GM12874 (cell line): ENCODE results near the gene STEAP1B.

ENCODE experiments used
- TF ChIP-seq, protein P1 (sequence below): IDR thresholded peaks from 2 replicates; pipeline ENCODE4 v1.5.1; 2011; ENCODE audit warnings: low read depth, mild to moderate bottlenecking, control low read depth, low read length, moderate library complexity; ENCODE audit not compliant: insufficient read depth

STEAP1B gene

GRCh38 chr7:22386206-22386858, 113.7 kb downstream of the STEAP1B start:
- TF ChIP-seq, protein P1, sequence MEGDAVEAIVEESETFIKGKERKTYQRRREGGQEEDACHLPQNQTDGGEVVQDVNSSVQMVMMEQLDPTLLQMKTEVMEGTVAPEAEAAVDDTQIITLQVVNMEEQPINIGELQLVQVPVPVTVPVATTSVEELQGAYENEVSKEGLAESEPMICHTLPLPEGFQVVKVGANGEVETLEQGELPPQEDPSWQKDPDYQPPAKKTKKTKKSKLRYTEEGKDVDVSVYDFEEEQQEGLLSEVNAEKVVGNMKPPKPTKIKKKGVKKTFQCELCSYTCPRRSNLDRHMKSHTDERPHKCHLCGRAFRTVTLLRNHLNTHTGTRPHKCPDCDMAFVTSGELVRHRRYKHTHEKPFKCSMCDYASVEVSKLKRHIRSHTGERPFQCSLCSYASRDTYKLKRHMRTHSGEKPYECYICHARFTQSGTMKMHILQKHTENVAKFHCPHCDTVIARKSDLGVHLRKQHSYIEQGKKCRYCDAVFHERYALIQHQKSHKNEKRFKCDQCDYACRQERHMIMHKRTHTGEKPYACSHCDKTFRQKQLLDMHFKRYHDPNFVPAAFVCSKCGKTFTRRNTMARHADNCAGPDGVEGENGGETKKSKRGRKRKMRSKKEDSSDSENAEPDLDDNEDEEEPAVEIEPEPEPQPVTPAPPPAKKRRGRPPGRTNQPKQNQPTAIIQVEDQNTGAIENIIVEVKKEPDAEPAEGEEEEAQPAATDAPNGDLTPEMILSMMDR: no peak

DNA sequence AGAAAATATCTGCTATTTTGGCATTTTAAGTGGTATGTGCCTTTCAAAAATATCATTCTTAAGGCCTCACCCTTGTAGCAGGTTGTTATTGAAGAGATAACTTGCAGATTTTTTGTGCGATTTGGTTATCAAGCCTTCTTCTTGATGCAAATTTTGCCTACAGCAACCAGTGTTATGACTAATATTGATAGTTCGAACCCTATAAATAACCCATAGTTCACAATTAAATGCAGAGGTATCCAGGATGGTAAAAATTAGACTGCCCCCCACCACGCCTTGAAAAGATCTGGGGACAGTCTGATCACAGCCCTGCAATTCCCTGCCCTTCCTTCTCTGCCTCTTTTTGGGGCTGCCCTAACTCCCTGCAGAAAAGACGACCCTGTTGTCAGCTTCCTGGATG, 114.7 kb downstream of the STEAP1B start:
- TF ChIP-seq, protein P1: no peak

DNA sequence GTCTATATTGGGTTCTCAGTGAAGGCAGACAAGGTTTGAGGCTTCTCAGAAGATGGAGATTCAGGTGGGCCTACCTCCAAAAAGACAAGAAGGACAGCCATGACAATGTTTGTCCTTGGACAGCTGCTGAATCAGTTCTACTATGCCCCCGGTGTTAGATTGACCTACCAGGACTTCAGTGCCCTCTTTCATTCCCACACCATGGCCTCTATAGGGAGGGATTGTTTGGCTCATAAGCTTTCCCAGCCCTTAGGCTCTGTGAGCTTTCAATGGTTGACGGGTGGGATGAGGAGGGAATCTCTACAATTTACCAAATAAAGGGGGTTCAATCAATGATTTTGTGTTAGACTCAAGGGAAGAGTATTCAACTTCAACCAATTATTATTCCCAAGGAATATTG, 119.7 kb downstream of the STEAP1B start:
- TF ChIP-seq, protein P1: no peak

- TF ChIP-seq, protein P1: no peak
These were observed 121.6 kb downstream of the STEAP1B start for GRCh38 chr7:22378199-22378980.

- TF ChIP-seq, protein P1: no peak
These were observed 122.3 kb downstream of the STEAP1B start for GRCh38 chr7:22377703-22378102.

DNA sequence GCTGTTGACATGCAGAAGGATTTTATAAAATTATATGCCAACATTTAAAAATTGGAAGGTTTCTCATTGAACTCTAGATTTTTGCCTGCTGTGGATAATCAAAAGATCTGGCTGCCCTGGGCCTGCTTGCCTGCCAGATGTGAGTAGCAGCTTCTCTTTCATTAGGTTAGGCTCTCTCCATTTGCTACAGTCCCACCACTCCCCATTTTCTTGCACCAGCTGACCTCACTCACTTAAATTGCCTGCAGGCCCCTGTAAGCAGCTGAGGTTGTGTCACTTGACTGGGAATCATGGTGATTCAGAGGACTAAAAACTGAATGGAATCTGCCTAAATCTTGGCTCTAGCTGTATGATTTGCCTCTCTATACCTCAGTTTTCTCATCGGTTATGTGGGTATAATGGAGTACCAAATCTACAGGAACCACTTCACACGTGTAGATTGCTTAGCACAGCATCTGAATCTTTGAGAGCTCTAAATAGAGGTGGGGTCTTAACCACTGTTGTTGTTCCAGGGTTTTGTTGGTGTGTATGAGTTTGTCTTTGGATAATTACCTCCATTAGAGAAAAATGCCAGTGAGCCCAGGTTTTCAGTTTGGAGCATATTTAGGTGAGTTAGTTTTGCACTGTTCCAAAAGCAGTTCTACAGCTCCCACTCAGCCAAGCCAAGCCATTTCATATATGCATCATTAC, 124.5 kb downstream of the STEAP1B start:
- TF ChIP-seq, protein P1: no peak

- TF ChIP-seq, protein P1: no peak
These were observed 126.1 kb downstream of the STEAP1B start for GRCh38 chr7:22373911-22374310.
